A673 (cell line): ENCODE results near the gene NEK6. TPM values are rescaled to one million over a fixed set of nuclear protein-coding genes. Genes with fewer than 3 reads are reported as not detected.

Experiments
- BruUV-seq: library from RNA; stranded (reverse); fragments of 400-500 nt; replicated peaks from 2 replicates; lab custom pipeline; 2021; lab: Mats Ljungman, UMichigan
- CTCF ChIA-PET: fragments of 300-600 bp; sonication (Branson Sonifier 250); formaldehyde crosslinking; loops from one replicate; lab custom pipeline; 2022; ENCODE audit warnings: antibody characterized with exemption; lab: Charles Lee
- POLR2A ChIA-PET: fragments of 300-600 bp; sonication (Branson Sonifier 250); formaldehyde crosslinking; loops from one replicate; lab custom pipeline; 2022; ENCODE audit warnings: antibody characterized with exemption; ENCODE audit not compliant: low non-redundant PET; lab: Charles Lee
- DNase-seq: peaks from one replicate; pipeline ENCODE4 v3.0.0-alpha.2; 2015; ENCODE audit warnings: low spot score
- H3K27ac ChIP-seq: fragments of 200-600 bp; sonication (generic); 2 replicates; pipeline ENCODE4 v1.5.1; 2016; ENCODE audit warnings: mixed run types, low read depth, mild to moderate bottlenecking, mixed read lengths, antibody characterized with exemption, low read length; ENCODE audit not compliant: poor library complexity, severe bottlenecking
- H3K27me3 ChIP-seq: fragments of 200-600 bp; sonication (generic); replicated peaks from 2 replicates; pipeline ENCODE4 v1.6.1; 2017; ENCODE audit warnings: mixed run types, low read depth, mild to moderate bottlenecking, mixed read lengths, antibody characterized with exemption, low read length; ENCODE audit not compliant: insufficient read depth, poor library complexity
- H3K36me3 ChIP-seq: fragments of 200-600 bp; sonication (generic); 2 replicates; pipeline ENCODE4 v1.6.1; 2016; ENCODE audit warnings: mixed run types, mild to moderate bottlenecking, mixed read lengths, antibody characterized with exemption, low read length; ENCODE audit not compliant: insufficient read depth, poor library complexity, severe bottlenecking
- H3K4me1 ChIP-seq: fragments of 200-600 bp; sonication (generic); 2 replicates; pipeline ENCODE4 v1.6.1; 2017; ENCODE audit warnings: mixed run types, mild to moderate bottlenecking, mixed read lengths, antibody characterized with exemption, low read length; ENCODE audit not compliant: insufficient read depth, poor library complexity, severe bottlenecking
- H3K4me3 ChIP-seq: fragments of 200-600 bp; sonication (generic); 2 replicates; pipeline ENCODE4 v1.5.1; 2016; ENCODE audit warnings: low read depth, mixed run types, mild to moderate bottlenecking, mixed read lengths, low read length; ENCODE audit not compliant: poor library complexity, severe bottlenecking
- H3K9me3 ChIP-seq: fragments of 200-600 bp; sonication (generic); 2 replicates; pipeline ENCODE4 v1.6.1; 2016; ENCODE audit warnings: mixed run types, low read depth, mild to moderate bottlenecking, mixed read lengths, antibody characterized with exemption, low read length; ENCODE audit not compliant: poor library complexity, severe bottlenecking
- EZH2 ChIP-seq: fragments of 200-600 bp; sonication (generic); IDR thresholded peaks from 2 replicates; pipeline ENCODE4 v1.6.1; 2017; ENCODE audit warnings: borderline replicate concordance, low read depth, mild to moderate bottlenecking, mixed read lengths, antibody characterized with exemption, low read length; ENCODE audit not compliant: poor library complexity, severe bottlenecking
- intact Hi-C: fragments of 100-400 bp; cut with micrococcal nuclease; formaldehyde crosslinking; loops from one replicate; pipeline ENCODE4 v1.10.0; 2022; ENCODE audit not compliant: unreplicated experiment
- total RNA-seq: library from RNA; stranded (reverse); gene quantifications from 2 replicates; pipeline ENCODE4 v1.2.3, GENCODE V29; 2021
- TF ChIP-seq, protein P1 (sequence below): fragments of 300-800, 200-600 bp; sonication (generic); conservative IDR thresholded peaks from 2 replicates; pipeline ENCODE4 v1.5.1; 2017; ENCODE audit warnings: low read depth, mild to moderate bottlenecking, antibody characterized with exemption, low read length, moderate library complexity, mixed read lengths

NEK6 gene
- total RNA-seq, 1 experiment from 2014 or later = 23.3 TPM

DNA sequence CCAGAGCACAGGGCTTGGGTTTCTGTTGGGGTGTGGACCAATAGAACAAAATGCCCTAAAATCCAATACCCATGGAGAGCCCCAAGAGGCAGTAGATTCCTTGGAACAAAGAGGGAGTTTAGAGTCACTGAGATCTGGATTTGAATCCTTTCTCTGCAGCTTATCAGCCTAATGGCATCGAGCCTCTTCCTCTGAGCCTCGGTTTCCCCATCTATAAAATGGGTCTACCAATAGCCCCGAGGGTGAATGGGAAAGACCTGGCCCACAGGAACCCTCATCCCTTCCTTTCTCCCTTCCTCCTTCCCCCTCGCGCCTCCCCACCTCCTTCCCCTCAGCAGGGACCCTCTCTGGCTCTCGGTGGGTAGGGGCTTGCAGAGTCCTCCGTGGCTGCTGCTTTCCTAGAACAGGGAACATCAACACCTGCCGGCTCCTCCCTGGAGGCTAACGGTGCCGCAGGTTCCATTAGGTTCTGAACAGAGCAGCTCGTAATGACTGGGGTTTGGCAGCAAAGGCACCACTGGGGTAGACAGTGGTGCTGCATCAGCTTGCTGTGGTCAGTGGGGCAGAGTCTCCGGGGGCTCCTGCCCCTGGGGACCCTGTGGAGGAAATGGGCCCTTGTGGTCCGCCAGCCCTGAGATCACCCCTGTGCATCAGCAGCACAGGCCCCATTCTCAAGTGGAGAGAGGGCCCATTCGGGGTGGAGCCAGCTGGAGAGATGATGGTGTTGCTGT, 40.3 kb downstream of the NEK6 start:
- H3K4me3 ChIP-seq = no peak overlapping the region
- POLR2A ChIA-PET = no interaction called here
- no peaks in the 10 kb centered on the region for H3K27me3 ChIP-seq
- H3K27ac ChIP-seq = no peak overlapping the region
- no peak for DNase-seq
- H3K4me1 ChIP-seq = peaks cover 4% of the 10 kb centered on the region
- CTCF ChIA-PET = no interaction called here
- no peaks in the 10 kb centered on the region for H3K36me3 ChIP-seq
- intact Hi-C loops = loop anchor here (10.0 kb wide), 1 partner anchor 173 kb away; no protein-coding TSS in a partner anchor
- no peak for TF ChIP-seq EZH2
- TF ChIP-seq, protein P1, sequence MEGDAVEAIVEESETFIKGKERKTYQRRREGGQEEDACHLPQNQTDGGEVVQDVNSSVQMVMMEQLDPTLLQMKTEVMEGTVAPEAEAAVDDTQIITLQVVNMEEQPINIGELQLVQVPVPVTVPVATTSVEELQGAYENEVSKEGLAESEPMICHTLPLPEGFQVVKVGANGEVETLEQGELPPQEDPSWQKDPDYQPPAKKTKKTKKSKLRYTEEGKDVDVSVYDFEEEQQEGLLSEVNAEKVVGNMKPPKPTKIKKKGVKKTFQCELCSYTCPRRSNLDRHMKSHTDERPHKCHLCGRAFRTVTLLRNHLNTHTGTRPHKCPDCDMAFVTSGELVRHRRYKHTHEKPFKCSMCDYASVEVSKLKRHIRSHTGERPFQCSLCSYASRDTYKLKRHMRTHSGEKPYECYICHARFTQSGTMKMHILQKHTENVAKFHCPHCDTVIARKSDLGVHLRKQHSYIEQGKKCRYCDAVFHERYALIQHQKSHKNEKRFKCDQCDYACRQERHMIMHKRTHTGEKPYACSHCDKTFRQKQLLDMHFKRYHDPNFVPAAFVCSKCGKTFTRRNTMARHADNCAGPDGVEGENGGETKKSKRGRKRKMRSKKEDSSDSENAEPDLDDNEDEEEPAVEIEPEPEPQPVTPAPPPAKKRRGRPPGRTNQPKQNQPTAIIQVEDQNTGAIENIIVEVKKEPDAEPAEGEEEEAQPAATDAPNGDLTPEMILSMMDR = no peak
- BruUV-seq = no TSS peak
- no peaks in the 10 kb centered on the region for H3K9me3 ChIP-seq

DNA sequence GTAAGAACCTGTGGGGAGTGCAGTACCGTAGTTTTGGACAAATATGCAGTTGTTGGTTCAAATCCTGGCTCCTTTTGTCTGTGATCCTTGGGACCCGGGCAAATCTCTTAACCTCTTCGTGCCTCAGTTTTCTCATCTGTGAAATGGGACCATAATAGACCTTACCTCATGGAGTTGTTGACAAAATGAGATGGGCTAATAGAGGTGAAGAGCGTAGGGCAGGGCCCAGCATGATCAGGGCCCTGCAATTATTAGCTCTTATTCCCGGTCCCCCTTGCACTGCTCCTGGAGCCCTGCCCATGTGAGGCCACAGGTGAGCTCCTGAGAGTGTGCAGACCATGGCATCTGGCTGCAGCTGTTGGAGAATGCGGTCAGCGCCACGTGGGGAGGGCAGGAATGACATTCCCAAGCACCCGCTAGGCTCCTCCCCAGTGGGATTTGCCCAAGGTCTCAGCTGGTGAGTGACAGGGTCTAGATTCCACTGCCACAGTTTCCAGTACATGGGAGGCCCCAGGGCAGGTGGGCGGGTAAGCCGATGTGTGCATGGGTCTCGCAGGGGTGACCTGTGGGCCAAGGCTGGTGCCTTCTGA, 41.0 kb downstream of the NEK6 start:
- no TSS peak for BruUV-seq
- Histone ChIP-seq H3K4me1 (no peaks in the 10 kb centered on the region), H3K4me3 (no peak overlapping the region), H3K9me3 (no peaks in the 10 kb centered on the region), H3K27ac (no peak overlapping the region), H3K36me3 (no peaks in the 10 kb centered on the region), H3K27me3 (no peaks in the 10 kb centered on the region)
- POLR2A ChIA-PET = no interaction called here
- intact Hi-C loops = loop anchor here (10.0 kb wide), 1 partner anchor 174 kb away; no protein-coding TSS in a partner anchor
- no peak for DNase-seq
- CTCF ChIA-PET = no interaction called here
- no peak for TF ChIP-seq EZH2
- TF ChIP-seq, protein P1 = no peak

DNA sequence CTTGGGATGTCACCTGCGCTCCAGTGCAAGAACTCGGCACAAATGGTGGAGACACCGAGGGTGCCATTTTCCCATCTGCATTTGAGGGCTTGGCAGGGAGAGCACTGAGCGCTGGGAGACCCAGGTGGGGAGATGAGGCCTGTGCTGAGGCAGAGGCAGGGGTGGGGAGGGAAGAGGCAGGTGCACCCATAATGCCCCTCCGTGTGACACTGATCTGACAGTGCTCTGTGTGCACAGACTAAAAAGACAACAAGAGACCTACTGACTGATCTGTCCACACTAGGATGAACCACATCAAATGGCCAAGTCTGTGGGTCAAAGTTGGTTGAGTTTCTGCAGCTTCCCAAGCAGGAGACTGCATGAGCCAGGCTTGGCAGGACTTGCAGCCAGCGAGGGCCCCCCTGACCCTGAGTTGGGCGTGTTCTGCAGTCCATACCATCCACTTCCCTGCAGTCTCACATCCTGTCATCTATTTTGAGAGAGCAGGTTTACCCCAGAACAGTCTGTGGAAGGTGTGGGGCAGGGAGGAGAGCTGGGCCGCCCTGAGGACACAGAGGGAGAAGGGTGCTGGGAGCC, 41.9 kb downstream of the NEK6 start:
- ChIA-PET CTCF (no interaction called here), POLR2A (no interaction called here)
- Histone ChIP-seq H3K4me3 (no peak overlapping the region), H3K27ac (no peak overlapping the region), H3K36me3 (no peaks in the 10 kb centered on the region), H3K27me3 (no peaks in the 10 kb centered on the region), H3K4me1 (no peaks in the 10 kb centered on the region), H3K9me3 (no peaks in the 10 kb centered on the region)
- no TSS peak for BruUV-seq
- intact Hi-C loops = loop anchor here (10.0 kb wide), 1 partner anchor 175 kb away; no protein-coding TSS in a partner anchor
- TF ChIP-seq, protein P1 = no peak
- no peak for TF ChIP-seq EZH2
- DNase-seq = no peak
